ENCODE data around the gene SYCP3. TPM values are rescaled to one million over a fixed set of nuclear protein-coding genes. Genes with fewer than 3 reads are reported as not detected.
"Not testable (repeated sequence)": the region's sequence is repeated elsewhere in the genome, so short reads cannot be mapped to it uniquely, and the experiment has no call there.

SYCP3 gene
- total and polyA plus RNA-seq, 3 donors from 2014 or later = 42.4 to 127 (median 69.4) TPM

DNA sequence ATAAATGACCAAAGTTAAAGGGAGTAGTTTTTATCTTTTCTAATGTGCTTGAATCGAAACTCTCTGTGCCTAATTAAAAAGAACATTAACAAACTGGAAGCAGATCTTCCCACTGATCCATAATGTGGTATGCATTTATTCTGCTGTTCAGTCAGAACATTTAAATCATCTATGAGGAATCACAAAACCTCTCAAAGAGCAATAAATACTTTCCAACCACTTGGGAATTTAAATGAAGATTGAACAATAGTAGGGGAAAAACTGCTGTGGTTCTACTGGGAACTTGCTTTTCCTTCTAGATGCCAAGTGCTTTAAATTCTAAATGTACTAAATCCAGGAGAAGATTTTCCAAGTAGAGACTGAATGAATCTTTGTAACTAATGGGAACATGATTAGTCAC, 54.2 kb downstream of the SYCP3 start:
- no peaks in the 10 kb centered on the region for H3K9me3 ChIP-seq
- 32 to 43% methylated on average over 1 of the region's 1 CpG for WGBS, 2 donors
- intact Hi-C loops (cut with DNase I; ENCODE audit: low total_unique reads) = no loop called here
- H3K27ac ChIP-seq = no peak overlapping the region
- H3K4me1 ChIP-seq = peaks cover 3% of the 10 kb centered on the region
- H3K27me3 ChIP-seq = no peaks in the 10 kb centered on the region
- TF ChIP-seq POLR2A (IDR thresholded peaks at IDR 0.05) = no peak
- TF ChIP-seq, protein P1, sequence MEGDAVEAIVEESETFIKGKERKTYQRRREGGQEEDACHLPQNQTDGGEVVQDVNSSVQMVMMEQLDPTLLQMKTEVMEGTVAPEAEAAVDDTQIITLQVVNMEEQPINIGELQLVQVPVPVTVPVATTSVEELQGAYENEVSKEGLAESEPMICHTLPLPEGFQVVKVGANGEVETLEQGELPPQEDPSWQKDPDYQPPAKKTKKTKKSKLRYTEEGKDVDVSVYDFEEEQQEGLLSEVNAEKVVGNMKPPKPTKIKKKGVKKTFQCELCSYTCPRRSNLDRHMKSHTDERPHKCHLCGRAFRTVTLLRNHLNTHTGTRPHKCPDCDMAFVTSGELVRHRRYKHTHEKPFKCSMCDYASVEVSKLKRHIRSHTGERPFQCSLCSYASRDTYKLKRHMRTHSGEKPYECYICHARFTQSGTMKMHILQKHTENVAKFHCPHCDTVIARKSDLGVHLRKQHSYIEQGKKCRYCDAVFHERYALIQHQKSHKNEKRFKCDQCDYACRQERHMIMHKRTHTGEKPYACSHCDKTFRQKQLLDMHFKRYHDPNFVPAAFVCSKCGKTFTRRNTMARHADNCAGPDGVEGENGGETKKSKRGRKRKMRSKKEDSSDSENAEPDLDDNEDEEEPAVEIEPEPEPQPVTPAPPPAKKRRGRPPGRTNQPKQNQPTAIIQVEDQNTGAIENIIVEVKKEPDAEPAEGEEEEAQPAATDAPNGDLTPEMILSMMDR (IDR thresholded peaks at IDR 0.05) = no peak
- no peak overlapping the region for H3K4me3 ChIP-seq
- no peak for DNase-seq
- no peaks in the 10 kb centered on the region for H3K36me3 ChIP-seq (ENCODE audit: low read depth, missing control alignments)

DNA sequence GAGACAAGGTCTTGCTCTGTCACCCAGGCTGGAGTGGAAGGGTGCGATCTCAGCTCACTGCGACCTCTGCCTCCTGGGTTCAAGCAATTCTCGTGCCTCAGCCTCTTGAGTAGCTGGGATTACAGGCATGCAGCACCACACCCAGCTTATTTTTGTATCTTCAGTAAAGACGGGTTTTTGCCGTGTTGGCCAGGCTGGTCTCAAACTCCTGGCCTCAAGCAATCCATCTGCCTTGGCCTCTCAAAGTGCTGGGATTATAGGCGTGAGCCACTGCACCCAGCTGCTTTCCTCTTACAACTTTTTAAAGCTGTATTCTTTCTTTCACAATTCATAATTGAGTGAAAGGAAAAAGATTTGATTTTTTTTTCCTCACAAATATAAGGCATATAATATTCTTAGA, 57.6 kb downstream of the SYCP3 start:
- intact Hi-C loops (cut with DNase I; ENCODE audit: low total_unique reads); H3K36me3 ChIP-seq (ENCODE audit: low read depth, missing control alignments); H3K4me3 ChIP-seq; H3K4me1 ChIP-seq; H3K9me3 ChIP-seq; H3K27me3 ChIP-seq; H3K27ac ChIP-seq; DNase-seq: not testable (repeated sequence)
- 70 to 73% methylated on average over 6 of the region's 6 CpGs for WGBS, 2 donors

DNA sequence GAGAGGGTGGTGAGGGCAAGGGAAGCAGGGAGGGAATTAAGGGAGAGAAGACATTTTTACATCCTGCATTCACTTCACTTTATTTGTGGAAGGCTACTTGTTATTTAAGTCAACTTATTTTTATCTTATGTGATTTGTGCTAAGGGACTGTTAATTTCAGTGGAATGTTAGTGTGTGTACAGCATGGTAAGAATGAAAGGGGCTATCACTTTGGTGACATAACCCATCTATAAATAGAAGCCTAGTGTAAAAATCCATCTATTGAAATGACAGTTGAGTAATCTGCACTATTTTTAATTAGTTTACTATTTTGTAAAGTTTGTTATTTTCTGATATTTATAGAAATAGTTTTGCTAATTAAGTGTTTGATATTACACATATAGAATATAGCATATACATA, 58.6 kb downstream of the SYCP3 start:
- TF ChIP-seq, protein P1 (IDR thresholded peaks at IDR 0.05) = no peak
- no peak for TF ChIP-seq POLR2A (IDR thresholded peaks at IDR 0.05)
- DNase-seq = no peak
- Histone ChIP-seq H3K36me3 (ENCODE audit: low read depth, missing control alignments) (no peaks in the 10 kb centered on the region), H3K9me3 (no peaks in the 10 kb centered on the region), H3K4me3 (no peak overlapping the region), H3K27ac (no peak overlapping the region), H3K4me1 (peaks cover 3% of the 10 kb centered on the region), H3K27me3 (no peaks in the 10 kb centered on the region)
- intact Hi-C loops (cut with DNase I; ENCODE audit: low total_unique reads) = no loop called here

DNA sequence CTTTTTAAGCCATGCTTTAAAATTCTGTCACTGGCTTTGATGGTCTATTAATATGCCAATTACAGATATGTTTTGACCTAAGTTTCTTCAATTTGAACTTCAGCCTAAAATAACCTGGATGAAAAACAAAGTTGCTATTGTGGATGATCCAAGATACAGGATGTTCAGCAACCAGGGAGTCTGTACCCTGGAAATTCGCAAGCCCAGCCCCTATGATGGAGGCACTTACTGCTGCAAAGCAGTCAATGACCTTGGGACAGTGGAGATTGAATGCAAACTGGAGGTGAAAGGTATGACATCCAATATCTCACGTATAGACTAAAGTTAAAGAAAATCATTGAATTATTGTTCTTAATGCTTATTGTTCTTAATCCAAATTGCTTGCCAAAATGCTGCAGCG, 59.0 kb downstream of the SYCP3 start:
- no peak for TF ChIP-seq POLR2A (IDR thresholded peaks at IDR 0.05)
- TF ChIP-seq, protein P1 (IDR thresholded peaks at IDR 0.05) = no peak
- H3K9me3 ChIP-seq = no peaks in the 10 kb centered on the region
- intact Hi-C loops (cut with DNase I; ENCODE audit: low total_unique reads) = no loop called here
- H3K36me3 ChIP-seq (ENCODE audit: low read depth, missing control alignments) = no peaks in the 10 kb centered on the region
- DNase-seq = no peak
- no peak overlapping the region for H3K4me3 ChIP-seq
- H3K27me3 ChIP-seq = no peaks in the 10 kb centered on the region
- 42 to 44% methylated on average over 3 of the region's 3 CpGs for WGBS, 2 donors
- no peak overlapping the region for H3K27ac ChIP-seq
- peaks cover 2% of the 10 kb centered on the region for H3K4me1 ChIP-seq

Small RNA genes within 50 kb of the gene (small RNA-seq; reads per million reads assigned to genes)
- 0 reads per million in 2 donors for gene RNA5SP368
- 0 reads per million in 2 donors for gene RNU6-101P
- 0 reads per million in 2 donors for gene RNY1P16

Other genes starting within 250 kb of the SYCP3 start
- 1 to 10 TPM; 2.5 to 3.7 TPM for gene MYBPC1, start 144.5 kb downstream of the SYCP3 start, total RNA-seq
- 31.2 TPM for gene MYBPC1, start 144.5 kb downstream of the SYCP3 start, polyA plus RNA-seq (ENCODE audit: insufficient read depth, low read depth, low replicate concordance)
- 100 to 1,000 TPM; 154 to 267 TPM for gene CHPT1, start 41.8 kb downstream of the SYCP3 start, total RNA-seq
- 150 TPM for gene CHPT1, start 41.8 kb downstream of the SYCP3 start, polyA plus RNA-seq (ENCODE audit: insufficient read depth, low read depth, low replicate concordance)
- 10 to 100 TPM; 39.6 to 41.3 TPM for gene GNPTAB, start 91.5 kb upstream of the SYCP3 start, total RNA-seq
- gene GNPTAB, start 91.5 kb upstream of the SYCP3 start, polyA plus RNA-seq (ENCODE audit: insufficient read depth, low read depth, low replicate concordance) = 19.1 TPM
- gene DRAM1, start 138.1 kb upstream of the SYCP3 start, total RNA-seq = 1 to 10 TPM; 4.4 to 4.5 TPM
- gene DRAM1, start 138.1 kb upstream of the SYCP3 start, polyA plus RNA-seq (ENCODE audit: insufficient read depth, low read depth, low replicate concordance) = 13.1 TPM